SK-N-SH (cell line): ENCODE data around the gene CSTF2. TPM values are rescaled to one million over a fixed set of nuclear protein-coding genes. Genes with fewer than 3 reads are reported as not detected.

ENCODE experiments used
- CTCF ChIA-PET: fragments of 300-600, 350-600 bp; formaldehyde crosslinking; extraction: SDS; loops from one replicate; lab custom pipeline; 2021; lab: Yijun Ruan, JAX
- POLR2A ChIA-PET: fragments of 350-600 bp; sonication (Branson Sonifier 250); formaldehyde crosslinking; extraction: SDS; loops from one replicate; lab custom pipeline; 2020; ENCODE audit warnings: antibody characterized with exemption, inconsistent platforms; lab: Yijun Ruan, JAX
- DNase-seq: peaks from one replicate; pipeline ENCODE4 v3.0.0; 2012
- H2AFZ ChIP-seq: fragments of 200-600 bp; sonication (generic); 2 replicates; pipeline ENCODE4 v1.8.1; 2016; ENCODE audit warnings: antibody characterized with exemption, mild to moderate bottlenecking, low read depth
- H3F3A ChIP-seq: fragments of 200-600 bp; sonication (generic); replicated peaks from 2 replicates; pipeline ENCODE3; 2016; ENCODE audit warnings: antibody characterized with exemption, mild to moderate bottlenecking; ENCODE audit not compliant: insufficient read depth
- H3K27ac ChIP-seq, 2 experiments: fragments of 200-500 bp in 1 of 2; fragments of 200-600 bp in 1 of 2; sonication (Bioruptor generic) in 1 of 2; sonication (generic), shearing (Covaris generic) in 1 of 2; 2 replicates each; pipeline versions ENCODE4 v1.5.1 to v1.6.1; 2014 to 2016; ENCODE audit warnings: low read depth in 2 of 2, inconsistent platforms in 1 of 2, low read length in 1 of 2, mild to moderate bottlenecking in 1 of 2, mixed read lengths in 1 of 2
- H3K27me3 ChIP-seq: fragments of 200-600 bp; sonication (generic), shearing (Covaris generic); 2 replicates; pipeline ENCODE4 v1.6.1; 2016; ENCODE audit warnings: mixed run types; ENCODE audit not compliant: insufficient read depth
- H3K36me3 ChIP-seq, 2 experiments: fragments of 200-500 bp in 1 of 2; fragments of 200-600 bp in 1 of 2; sonication (Bioruptor generic) in 1 of 2; sonication (generic) in 1 of 2; replicated peaks in 1 of 2; 2 replicates each; pipeline versions ENCODE3 to v1.5.1; 2014 to 2016; ENCODE audit warnings: low read length in 1 of 2, mild to moderate bottlenecking in 1 of 2; ENCODE audit not compliant: insufficient read depth in 2 of 2, control insufficient read depth in 1 of 2
- H3K4me1 ChIP-seq, 2 experiments: fragments of 200-500 bp in 1 of 2; fragments of 200-600 bp in 1 of 2; sonication (Bioruptor generic) in 1 of 2; sonication (generic), shearing (Covaris generic) in 1 of 2; 2 replicates each; pipeline versions ENCODE4 v1.5.1 to v1.6.1; 2014 to 2016; ENCODE audit warnings: low read depth in 1 of 2, low read length in 1 of 2, mixed run types in 1 of 2; ENCODE audit not compliant: insufficient read depth in 2 of 2, control insufficient read depth in 1 of 2
- H3K4me2 ChIP-seq: fragments of 200-600 bp; sonication (generic), shearing (Covaris generic); 2 replicates; pipeline ENCODE4 v1.6.1; 2017; ENCODE audit warnings: mixed run types
- H3K4me3 ChIP-seq, 2 experiments: fragments of 200-500 bp in 1 of 2; fragments of 200-600 bp in 1 of 2; sonication (Bioruptor generic) in 1 of 2; sonication (generic), shearing (Covaris generic) in 1 of 2; 2 replicates each; pipeline versions ENCODE4 v1.5.1 to v1.8.1; 2014 to 2016; ENCODE audit warnings: low read depth in 2 of 2, inconsistent platforms in 1 of 2, low read length in 1 of 2, mild to moderate bottlenecking in 1 of 2, mixed read lengths in 1 of 2, moderate library complexity in 1 of 2
- H3K79me2 ChIP-seq: fragments of 200-600 bp; sonication (generic); 2 replicates; pipeline ENCODE4 v1.8.1; 2017; ENCODE audit warnings: mild to moderate bottlenecking; ENCODE audit not compliant: insufficient read depth
- H3K9ac ChIP-seq: fragments of 200-600 bp; sonication (generic); 2 replicates; pipeline ENCODE4 v1.6.1; 2017; ENCODE audit warnings: mixed run types
- H3K9me2 ChIP-seq: fragments of 200-600 bp; sonication (generic); 2 replicates; pipeline ENCODE4 v1.6.1; 2017; ENCODE audit warnings: mixed run types
- H3K9me3 ChIP-seq: fragments of 200-600 bp; sonication (generic); 2 replicates; pipeline ENCODE4 v1.6.1; 2017; ENCODE audit warnings: mixed run types, mild to moderate bottlenecking, moderate library complexity
- H4K20me1 ChIP-seq: fragments of 200-600 bp; sonication (generic); 2 replicates; pipeline ENCODE4 v1.6.1; 2017; ENCODE audit warnings: mild to moderate bottlenecking, mixed run types; ENCODE audit not compliant: insufficient read depth
- CHD2 ChIP-seq: fragments of 150-350 bp; IDR thresholded peaks from 2 replicates; pipeline ENCODE4 v1.6.1; 2018; ENCODE audit warnings: low read length; ENCODE audit not compliant: partially characterized antibody
- EP300 ChIP-seq, 2 experiments: IDR thresholded peaks; 2 replicates each; pipeline versions ENCODE4 v1.4.0 to v1.6.1; 2012; ENCODE audit warnings: borderline replicate concordance in 1 of 2, low read depth in 1 of 2, low read length in 1 of 2
- FOSL2 ChIP-seq: IDR thresholded peaks from 2 replicates; pipeline ENCODE4 v1.4.0; 2012; ENCODE audit warnings: low read depth, mild to moderate bottlenecking, moderate library complexity, borderline replicate concordance
- FOXJ3 ChIP-seq: sonication (generic); formaldehyde crosslinking; IDR thresholded peaks from 2 replicates; pipeline ENCODE4 v1.5.1; 2020; ENCODE audit warnings: mild to moderate bottlenecking, missing genetic modification reagents
- FOXM1 ChIP-seq: IDR thresholded peaks from 2 replicates; pipeline ENCODE4 v1.4.0; 2012; ENCODE audit warnings: low read depth, mild to moderate bottlenecking
- GABPA ChIP-seq: IDR thresholded peaks from 2 replicates; pipeline ENCODE4 v1.4.0; 2012; ENCODE audit warnings: low read depth, mild to moderate bottlenecking
- GATA2 ChIP-seq: sonication (generic); formaldehyde crosslinking; IDR thresholded peaks from 2 replicates; pipeline ENCODE4 v1.5.0; 2020; ENCODE audit warnings: mild to moderate bottlenecking, missing genetic modification reagents
- MXI1 ChIP-seq: IDR thresholded peaks from 2 replicates; pipeline ENCODE4 v1.6.1; 2012; ENCODE audit warnings: mild to moderate bottlenecking, low read depth, low read length, improper control_type of control experiment
- NFIC ChIP-seq: IDR thresholded peaks from 2 replicates; pipeline ENCODE4 v1.4.0; 2012; ENCODE audit warnings: borderline replicate concordance
- POLR2AphosphoS5 ChIP-seq: IDR thresholded peaks from 2 replicates; pipeline ENCODE4 v1.6.1; 2012; ENCODE audit warnings: low read depth, low read length
- SIN3A ChIP-seq: IDR thresholded peaks from 2 replicates; pipeline ENCODE4 v1.6.1; 2012; ENCODE audit warnings: low read depth, mild to moderate bottlenecking, low read length, moderate library complexity, borderline replicate concordance
- TAF1 ChIP-seq: IDR thresholded peaks from 2 replicates; pipeline ENCODE4 v1.6.1; 2012; ENCODE audit warnings: low read depth, mild to moderate bottlenecking, low read length, moderate library complexity, borderline replicate concordance
- TCF12 ChIP-seq: IDR thresholded peaks from 2 replicates; pipeline ENCODE4 v1.4.0; 2012
- YY1 ChIP-seq: IDR thresholded peaks from 2 replicates; pipeline ENCODE4 v1.4.0; 2012; ENCODE audit warnings: low read depth, mild to moderate bottlenecking
- WGBS: methylation state at CpG from one replicate; pipeline ENCODE4 v1.1.6; 2017; ENCODE audit warnings: low lambda C conversion rate; 5-methylcytosine and 5-hydroxymethylcytosine counted together
- polyA plus RNA-seq, 3 experiments: library from polyadenylated mRNA; depleted of rRNA; stranded (reverse); fragments of >200 nt; gene quantifications; 2 replicates each; pipeline ENCODE4 v1.2.3, GENCODE V29; 2012
- TF ChIP-seq, protein P1 (sequence below): fragments of 150-350 bp; IDR thresholded peaks from 2 replicates; pipeline ENCODE4 v1.6.1; 2017; ENCODE audit warnings: antibody characterized with exemption, low read length, low read depth, borderline replicate concordance
- TF ChIP-seq, protein P2 (sequence below): IDR thresholded peaks from 2 replicates; pipeline ENCODE4 v1.6.1; 2012; ENCODE audit warnings: mild to moderate bottlenecking, low read depth, low read length, moderate library complexity

Gene CSTF2
- polyA plus RNA-seq, 1 of the 3 experiments (the other 2 are of a cell fraction): 33.1 TPM

GRCh38 chrX:100850317-100850716, 30.1 kb downstream of the CSTF2 start:
- no peak overlapping the region for H3K4me2 ChIP-seq
- H4K20me1 ChIP-seq: no peaks in the 10 kb centered on the region
- H3K27ac ChIP-seq: no peak overlapping the region
- no peak overlapping the region for H3K4me3 ChIP-seq
- H2AFZ ChIP-seq: no peak overlapping the region
- no peaks in the 10 kb centered on the region for H3K36me3 ChIP-seq
- no peaks in the 10 kb centered on the region for H3K4me1 ChIP-seq
- TF ChIP-seq YY1 (no peak), MXI1 (no peak), EP300 (IDR thresholded peaks at IDR 0.05; ENCODE audit: borderline replicate concordance in 1 of 2, low read depth in 1 of 2, low read length in 1 of 2) (no peak), SIN3A (no peak), FOXM1 (no peak), NFIC (no peak), GATA2 (no peak), TAF1 (no peak), CHD2 (no peak), TCF12 (no peak), FOSL2 (no peak), FOXJ3 (CRISPR knock-in tag) (no peak), POLR2AphosphoS5 (no peak), GABPA (no peak)
- TF ChIP-seq, protein P1, sequence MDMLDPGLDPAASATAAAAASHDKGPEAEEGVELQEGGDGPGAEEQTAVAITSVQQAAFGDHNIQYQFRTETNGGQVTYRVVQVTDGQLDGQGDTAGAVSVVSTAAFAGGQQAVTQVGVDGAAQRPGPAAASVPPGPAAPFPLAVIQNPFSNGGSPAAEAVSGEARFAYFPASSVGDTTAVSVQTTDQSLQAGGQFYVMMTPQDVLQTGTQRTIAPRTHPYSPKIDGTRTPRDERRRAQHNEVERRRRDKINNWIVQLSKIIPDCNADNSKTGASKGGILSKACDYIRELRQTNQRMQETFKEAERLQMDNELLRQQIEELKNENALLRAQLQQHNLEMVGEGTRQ: no peak
- TF ChIP-seq, protein P2, sequence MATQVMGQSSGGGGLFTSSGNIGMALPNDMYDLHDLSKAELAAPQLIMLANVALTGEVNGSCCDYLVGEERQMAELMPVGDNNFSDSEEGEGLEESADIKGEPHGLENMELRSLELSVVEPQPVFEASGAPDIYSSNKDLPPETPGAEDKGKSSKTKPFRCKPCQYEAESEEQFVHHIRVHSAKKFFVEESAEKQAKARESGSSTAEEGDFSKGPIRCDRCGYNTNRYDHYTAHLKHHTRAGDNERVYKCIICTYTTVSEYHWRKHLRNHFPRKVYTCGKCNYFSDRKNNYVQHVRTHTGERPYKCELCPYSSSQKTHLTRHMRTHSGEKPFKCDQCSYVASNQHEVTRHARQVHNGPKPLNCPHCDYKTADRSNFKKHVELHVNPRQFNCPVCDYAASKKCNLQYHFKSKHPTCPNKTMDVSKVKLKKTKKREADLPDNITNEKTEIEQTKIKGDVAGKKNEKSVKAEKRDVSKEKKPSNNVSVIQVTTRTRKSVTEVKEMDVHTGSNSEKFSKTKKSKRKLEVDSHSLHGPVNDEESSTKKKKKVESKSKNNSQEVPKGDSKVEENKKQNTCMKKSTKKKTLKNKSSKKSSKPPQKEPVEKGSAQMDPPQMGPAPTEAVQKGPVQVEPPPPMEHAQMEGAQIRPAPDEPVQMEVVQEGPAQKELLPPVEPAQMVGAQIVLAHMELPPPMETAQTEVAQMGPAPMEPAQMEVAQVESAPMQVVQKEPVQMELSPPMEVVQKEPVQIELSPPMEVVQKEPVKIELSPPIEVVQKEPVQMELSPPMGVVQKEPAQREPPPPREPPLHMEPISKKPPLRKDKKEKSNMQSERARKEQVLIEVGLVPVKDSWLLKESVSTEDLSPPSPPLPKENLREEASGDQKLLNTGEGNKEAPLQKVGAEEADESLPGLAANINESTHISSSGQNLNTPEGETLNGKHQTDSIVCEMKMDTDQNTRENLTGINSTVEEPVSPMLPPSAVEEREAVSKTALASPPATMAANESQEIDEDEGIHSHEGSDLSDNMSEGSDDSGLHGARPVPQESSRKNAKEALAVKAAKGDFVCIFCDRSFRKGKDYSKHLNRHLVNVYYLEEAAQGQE: no peak
- no peaks in the 10 kb centered on the region; the same call in 1 of the 2 replicates for H3K27me3 ChIP-seq
- no peaks in the 10 kb centered on the region for H3F3A ChIP-seq
- no peaks in the 10 kb centered on the region for H3K9me2 ChIP-seq
- no peaks in the 10 kb centered on the region for H3K9me3 ChIP-seq
- H3K79me2 ChIP-seq: no peaks in the 10 kb centered on the region
- 48% methylated on average over 4 of the region's 4 CpGs for WGBS
- no peak for DNase-seq
- no peak overlapping the region for H3K9ac ChIP-seq
- POLR2A ChIA-PET: no interaction called here
- CTCF ChIA-PET: no interaction called here
